ENCODE data around the gene TBX3.

Gene TBX3

GRCh38 chr12:114627393-114627792 is 56.6 kb downstream of the TBX3 start:
- no peak for DNase-seq (ENCODE audit: low spot score)

GRCh38 chr12:114625294-114625851 is 58.6 kb downstream of the TBX3 start:
- DNase-seq (ENCODE audit: low spot score) = peak; percentile 59

- DNase-seq (ENCODE audit: low spot score) = no peak
These were observed 60.2 kb downstream of the TBX3 start for GRCh38 chr12:114623737-114624136.

All from AG08395 (cell line).